HepG2 (cell line): Measurements from ENCODE around the gene MNX1. TPM values are rescaled to one million over a fixed set of nuclear protein-coding genes. Genes with fewer than 3 reads are reported as not detected.

Experiments
- AGO2 ChIP-seq: fragments of 200-400 bp; formaldehyde crosslinking; optimal IDR thresholded peaks from 2 replicates; pipeline ENCODE3; 2017; ENCODE audit warnings: mild to moderate bottlenecking, low read depth, low read length, moderate library complexity
- ARID3A ChIP-seq: IDR thresholded peaks from 2 replicates; pipeline ENCODE4 v1.6.1; 2012; ENCODE audit warnings: low read depth, low read length, improper control_type of control experiment
- CEBPZ ChIP-seq: IDR thresholded peaks from 2 replicates; pipeline ENCODE4 v1.6.1; 2012; ENCODE audit warnings: low read length, improper control_type of control experiment
- CREBL2 ChIP-seq: sonication (generic); formaldehyde crosslinking; IDR thresholded peaks from 2 replicates; pipeline ENCODE4 v1.8.1; 2023; ENCODE audit warnings: missing genetic modification reagents, mild to moderate bottlenecking, borderline replicate concordance
- CREM ChIP-seq, 2 experiments: sonication (generic) in 1 of 2; formaldehyde crosslinking in 1 of 2; IDR thresholded peaks; 2 replicates each; pipeline versions ENCODE4 v1.4.0 to v1.6.1; 2016 to 2020; ENCODE audit warnings: antibody characterized with exemption in 1 of 2, mild to moderate bottlenecking in 1 of 2, missing genetic modification reagents in 1 of 2
- E2F2 ChIP-seq: sonication (generic); formaldehyde crosslinking; IDR thresholded peaks from 2 replicates; pipeline ENCODE4 v1.4.0; 2020; ENCODE audit warnings: missing genetic modification reagents, borderline replicate concordance
- ETV6 ChIP-seq: sonication (generic); formaldehyde crosslinking; conservative IDR thresholded peaks from 2 replicates; pipeline ENCODE4 v1.4.0; 2020; ENCODE audit warnings: missing genetic modification reagents
- HNRNPH1 ChIP-seq: fragments of 200-400 bp; formaldehyde crosslinking; optimal IDR thresholded peaks from 2 replicates; pipeline ENCODE3; 2017; ENCODE audit warnings: mild to moderate bottlenecking, low read depth, low read length
- MED8 ChIP-seq: sonication (generic); formaldehyde crosslinking; IDR thresholded peaks from 2 replicates; pipeline ENCODE4 v1.8.1; 2023; ENCODE audit warnings: mild to moderate bottlenecking, missing genetic modification reagents; ENCODE audit not compliant: insufficient replicate concordance
- MTF2 ChIP-seq: sonication (generic); formaldehyde crosslinking; IDR thresholded peaks from 2 replicates; pipeline ENCODE4 v1.5.0; 2020; ENCODE audit warnings: missing genetic modification reagents, borderline replicate concordance
- POGK ChIP-seq: sonication (generic); formaldehyde crosslinking; conservative IDR thresholded peaks from 2 replicates; pipeline ENCODE4 v1.8.0; 2022; ENCODE audit warnings: mild to moderate bottlenecking, moderate library complexity, missing genetic modification reagents
- SAP130 ChIP-seq: IDR thresholded peaks from 2 replicates; pipeline ENCODE4 v1.6.1; 2016; ENCODE audit warnings: low read depth
- STAG1 ChIP-seq: sonication (generic); formaldehyde crosslinking; IDR thresholded peaks from 2 replicates; pipeline ENCODE4 v1.4.0; 2020; ENCODE audit warnings: missing genetic modification reagents
- ZBTB42 ChIP-seq: sonication (generic); formaldehyde crosslinking; IDR thresholded peaks from 2 replicates; pipeline ENCODE4 v1.5.0; 2020; ENCODE audit warnings: mild to moderate bottlenecking, missing genetic modification reagents
- ZBTB7B ChIP-seq: sonication (generic); formaldehyde crosslinking; IDR thresholded peaks from 2 replicates; pipeline ENCODE4 v1.4.0; 2020; ENCODE audit warnings: missing genetic modification reagents
- ZNF225 ChIP-seq: sonication (generic); formaldehyde crosslinking; IDR thresholded peaks from 2 replicates; pipeline ENCODE4 v1.4.0; 2020; ENCODE audit warnings: mild to moderate bottlenecking, missing genetic modification reagents
- ZNF343 ChIP-seq: sonication (generic); formaldehyde crosslinking; IDR thresholded peaks from 2 replicates; pipeline ENCODE4 v1.4.0; 2020; ENCODE audit warnings: mild to moderate bottlenecking, missing genetic modification reagents
- ZNF547 ChIP-seq: sonication (generic); formaldehyde crosslinking; IDR thresholded peaks from 2 replicates; pipeline ENCODE4 v1.5.1; 2020; ENCODE audit warnings: mild to moderate bottlenecking, missing genetic modification reagents
- ZNF776 ChIP-seq: sonication (generic); formaldehyde crosslinking; IDR thresholded peaks from 2 replicates; pipeline ENCODE4 v1.4.0; 2020; ENCODE audit warnings: mild to moderate bottlenecking, missing genetic modification reagents
- ZNF841 ChIP-seq: sonication (generic); formaldehyde crosslinking; IDR thresholded peaks from 2 replicates; pipeline ENCODE4 v1.8.1; 2023; ENCODE audit warnings: missing genetic modification reagents, borderline replicate concordance
- ZNF879 ChIP-seq: sonication (generic); formaldehyde crosslinking; IDR thresholded peaks from 2 replicates; pipeline ENCODE4 v1.8.1; 2023; ENCODE audit warnings: missing genetic modification reagents
- polyA plus RNA-seq, 8 experiments: library from polyadenylated mRNA; depleted of rRNA in 3 of 8; stranded (reverse) in 7 of 8; unstranded in 1 of 8; fragments of >200 nt; fragmentation: Illumina TruSeq in 4 of 8; extraction: Trizol in 4 of 8; gene quantifications; 2 replicates each; pipeline versions ENCODE4 v1.2.1 to v1.2.3, GENCODE V29; 2011 to 2016; ENCODE audit warnings: low read depth in 4 of 8, missing spikeins in 1 of 8, mixed read lengths in 1 of 8; ENCODE audit not compliant: insufficient read depth in 1 of 8
- total RNA-seq, 5 experiments: library from RNA; depleted of rRNA; stranded (reverse); fragments of >200 nt; fragmentation: Illumina TruSeq; extraction: Trizol; gene quantifications; 2 replicates each; pipeline ENCODE4 v1.2.3, GENCODE V29; 2016; ENCODE audit warnings: low read depth in 1 of 5

The MNX1 gene
- total and polyA plus RNA-seq, 2 of the 13 experiments (the other 11 are each of a cell fraction or from before 2014, with no cell fraction given): 0.94 to 6.1 TPM

GRCh38 chr7:156988343-156989185 lies 21.9 kb downstream of the MNX1 start (continued):
- TF ChIP-seq ZNF879 (no peak), ZNF776 (CRISPR knock-in tag) (no peak), ZNF547 (no peak), AGO2 (no peak), MED8 (CRISPR knock-in tag) (peak; percentile 24), ZBTB42 (CRISPR knock-in tag) (no peak), ZNF225 (CRISPR knock-in tag) (no peak), STAG1 (CRISPR knock-in tag) (no peak), ARID3A (no peak), MTF2 (no peak), ETV6 (CRISPR knock-in tag) (no peak; the same call in 1 of the 2 replicates), CREM (IDR thresholded peaks at IDR 0.05) (peak; percentile 84), CREM (CRISPR knock-in tag; IDR thresholded peaks at IDR 0.05) (no peak), POGK (0 out of 2 replicates have a peak, but pooled peaks have one; percentile 11), E2F2 (CRISPR knock-in tag) (no peak), ZNF841 (CRISPR knock-in tag) (no peak), CREBL2 (CRISPR knock-in tag) (no peak), HNRNPH1 (no peak), ZNF343 (no peak), SAP130 (CRISPR knock-in tag) (peak; percentile 65), ZBTB7B (CRISPR knock-in tag) (peak; percentile 79; the same call in 1 of the 2 replicates), CEBPZ (no peak)
